RCC 7860 (cell line): ENCODE data around the gene HDDC3.

Experiments
- DNase-seq: peaks from one replicate; pipeline ENCODE4 v3.0.0-alpha.2; 2015; ENCODE audit warnings: low spot score
- FAIRE-seq: peaks from 2 replicates; lab custom pipeline; 2012; peaks lifted over from hg19 to GRCh38; lab: Jason Lieb, UNC

The HDDC3 gene

DNA sequence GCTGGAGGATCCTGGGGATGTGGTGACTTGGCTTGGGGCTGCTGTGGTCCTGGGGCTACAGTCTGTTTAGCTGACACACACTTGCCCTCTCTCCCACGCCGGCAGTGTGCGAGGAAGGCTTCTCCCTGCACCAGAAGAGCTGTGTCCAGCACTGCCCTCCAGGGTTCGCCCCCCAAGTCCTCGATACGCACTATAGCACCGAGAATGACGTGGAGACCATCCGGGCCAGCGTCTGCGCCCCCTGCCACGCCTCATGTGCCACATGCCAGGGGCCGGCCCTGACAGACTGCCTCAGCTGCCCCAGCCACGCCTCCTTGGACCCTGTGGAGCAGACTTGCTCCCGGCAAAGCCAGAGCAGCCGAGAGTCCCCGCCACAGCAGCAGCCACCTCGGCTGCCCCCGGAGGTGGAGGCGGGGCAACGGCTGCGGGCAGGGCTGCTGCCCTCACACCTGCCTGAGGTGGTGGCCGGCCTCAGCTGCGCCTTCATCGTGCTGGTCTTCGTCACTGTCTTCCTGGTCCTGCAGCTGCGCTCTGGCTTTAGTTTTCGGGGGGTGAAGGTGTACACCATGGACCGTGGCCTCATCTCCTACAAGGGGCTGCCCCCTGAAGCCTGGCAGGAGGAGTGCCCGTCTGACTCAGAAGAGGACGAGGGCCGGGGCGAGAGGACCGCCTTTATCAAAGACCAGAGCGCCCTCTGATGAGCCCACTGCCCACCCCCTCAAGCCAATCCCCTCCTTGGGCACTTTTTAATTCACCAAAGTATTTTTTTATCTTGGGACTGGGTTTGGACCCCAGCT is 51.0 kb downstream of the HDDC3 start:
- no peak for DNase-seq
- FAIRE-seq: no peak

DNA sequence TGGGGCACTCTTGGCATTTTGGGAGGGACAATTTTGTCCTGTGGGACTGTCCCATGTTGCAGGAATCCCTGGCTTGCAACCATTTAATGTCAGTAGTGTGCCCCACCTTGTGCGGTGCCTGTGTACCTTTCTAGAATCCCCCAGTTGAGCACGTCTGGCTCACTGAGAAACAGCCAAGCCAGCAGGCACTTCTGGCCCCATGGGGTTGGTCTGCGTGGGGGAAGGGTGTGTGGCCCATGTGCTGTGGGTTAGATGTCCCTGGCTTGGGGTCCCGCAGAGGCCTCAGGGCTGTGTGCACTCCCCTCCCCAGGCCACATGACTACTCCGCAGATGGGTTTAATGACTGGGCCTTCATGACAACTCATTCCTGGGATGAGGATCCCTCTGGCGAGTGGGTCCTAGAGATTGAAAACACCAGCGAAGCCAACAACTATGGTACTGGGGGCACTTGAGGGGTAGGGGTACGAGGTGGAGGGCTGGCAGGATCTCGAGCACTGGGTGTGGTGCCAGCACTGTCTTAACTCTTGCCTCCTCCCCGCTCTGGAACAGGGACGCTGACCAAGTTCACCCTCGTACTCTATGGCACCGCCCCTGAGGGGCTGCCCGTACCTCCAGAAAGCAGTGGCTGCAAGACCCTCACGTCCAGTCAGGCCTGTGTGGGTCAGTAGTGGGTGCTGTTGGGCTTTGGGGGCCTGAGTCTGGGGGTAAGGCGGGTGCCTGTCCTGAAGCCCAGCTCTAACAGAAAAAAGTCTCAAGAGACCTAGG is 51.8 kb downstream of the HDDC3 start:
- DNase-seq (no peak), FAIRE-seq (no peak)
